ENCODE measurements around the gene FAF1.

Gene FAF1

DNA sequence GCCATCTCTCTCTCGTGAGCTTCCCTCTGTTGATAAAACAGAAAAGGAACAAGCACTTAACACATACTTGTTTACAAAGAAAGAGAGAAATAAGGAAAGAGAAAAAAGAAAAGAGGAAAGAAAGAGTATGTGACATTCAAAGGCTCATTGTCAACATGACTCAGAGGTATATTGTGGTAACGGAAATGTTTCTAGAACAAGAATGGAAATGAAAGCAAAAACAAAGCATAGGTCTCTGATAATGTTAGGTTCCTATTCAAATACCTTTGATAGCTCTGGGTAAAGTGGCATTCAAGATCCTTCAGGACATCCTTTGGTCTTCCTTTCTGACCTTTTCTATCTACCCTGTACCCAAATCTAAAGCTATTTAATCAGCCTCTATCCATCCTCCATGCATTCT is 469.4 kb downstream of the FAF1 start:
- no peaks in the 10 kb centered on the region for H3K4me1 ChIP-seq (ENCODE audit: control insufficient read depth, insufficient read depth, low read length)
- TF ChIP-seq ZNF169 (tag by site-specific recombination; IDR thresholded peaks at IDR 0.05) (no peak), ZNF548 (tag by site-specific recombination; IDR thresholded peaks at IDR 0.05) (no peak), ZNF311 (tag by site-specific recombination; IDR thresholded peaks at IDR 0.05; ENCODE audit: borderline replicate concordance) (no peak), ZEB2 (tag by site-specific recombination; IDR thresholded peaks at IDR 0.05) (no peak), ZNF521 (tag by site-specific recombination; IDR thresholded peaks at IDR 0.05) (no peak), ZNF140 (tag by site-specific recombination; IDR thresholded peaks at IDR 0.05) (no peak), ZBTB20 (tag by site-specific recombination; IDR thresholded peaks at IDR 0.05) (no peak), ZNF777 (tag by site-specific recombination; IDR thresholded peaks at IDR 0.05; ENCODE audit: borderline replicate concordance) (no peak), WT1 (tag by site-specific recombination; IDR thresholded peaks at IDR 0.05) (no peak), CTCF (tag by site-specific recombination; IDR thresholded peaks at IDR 0.05) (no peak), REST (tag by site-specific recombination; IDR thresholded peaks at IDR 0.05) (no peak), ZNF426 (tag by site-specific recombination; IDR thresholded peaks at IDR 0.05) (no peak), ZNF341 (tag by site-specific recombination; IDR thresholded peaks at IDR 0.05; ENCODE audit: low read depth) (no peak)
- TF ChIP-seq, protein P1, sequence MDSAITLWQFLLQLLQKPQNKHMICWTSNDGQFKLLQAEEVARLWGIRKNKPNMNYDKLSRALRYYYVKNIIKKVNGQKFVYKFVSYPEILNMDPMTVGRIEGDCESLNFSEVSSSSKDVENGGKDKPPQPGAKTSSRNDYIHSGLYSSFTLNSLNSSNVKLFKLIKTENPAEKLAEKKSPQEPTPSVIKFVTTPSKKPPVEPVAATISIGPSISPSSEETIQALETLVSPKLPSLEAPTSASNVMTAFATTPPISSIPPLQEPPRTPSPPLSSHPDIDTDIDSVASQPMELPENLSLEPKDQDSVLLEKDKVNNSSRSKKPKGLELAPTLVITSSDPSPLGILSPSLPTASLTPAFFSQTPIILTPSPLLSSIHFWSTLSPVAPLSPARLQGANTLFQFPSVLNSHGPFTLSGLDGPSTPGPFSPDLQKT (IDR thresholded peaks at IDR 0.05; ENCODE audit: borderline replicate concordance, low read depth, low read length) = no peak
- TF ChIP-seq, protein P2, sequence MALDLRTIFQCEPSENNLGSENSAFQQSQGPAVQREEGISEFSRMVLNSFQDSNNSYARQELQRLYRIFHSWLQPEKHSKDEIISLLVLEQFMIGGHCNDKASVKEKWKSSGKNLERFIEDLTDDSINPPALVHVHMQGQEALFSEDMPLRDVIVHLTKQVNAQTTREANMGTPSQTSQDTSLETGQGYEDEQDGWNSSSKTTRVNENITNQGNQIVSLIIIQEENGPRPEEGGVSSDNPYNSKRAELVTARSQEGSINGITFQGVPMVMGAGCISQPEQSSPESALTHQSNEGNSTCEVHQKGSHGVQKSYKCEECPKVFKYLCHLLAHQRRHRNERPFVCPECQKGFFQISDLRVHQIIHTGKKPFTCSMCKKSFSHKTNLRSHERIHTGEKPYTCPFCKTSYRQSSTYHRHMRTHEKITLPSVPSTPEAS (tag by site-specific recombination; IDR thresholded peaks at IDR 0.05) = no peak
- ChIA-PET CTCF (interaction anchor here (0.5 kb wide), 1 partner anchor 214 kb away, joined by 5 read pairs; no protein-coding TSS in a partner anchor), POLR2A (no interaction called here)
- no peak overlapping the region for H3K4me3 ChIP-seq (ENCODE audit: low read depth, low read length)
- peaks cover 0 to 18% of the 10 kb centered on the region in 2 experiments for H3K36me3 ChIP-seq (ENCODE audit: control insufficient read depth in 2 of 2, insufficient read depth in 1 of 2, low read length in 2 of 2)
- no peaks in the 10 kb centered on the region for H3K9me3 ChIP-seq (ENCODE audit: control insufficient read depth, insufficient read depth, low read depth, low read length)
- no peak overlapping the region for H3K27ac ChIP-seq (ENCODE audit: extremely low read depth, low read depth, low read length)

GRCh38 chr1:50488876-50489275 is 471.2 kb downstream of the FAF1 start:
- Histone ChIP-seq H3K9me3 (ENCODE audit: control insufficient read depth, insufficient read depth, low read depth, low read length) (no peaks in the 10 kb centered on the region), H3K4me3 (ENCODE audit: low read depth, low read length) (no peak overlapping the region), H3K36me3 (ENCODE audit: control insufficient read depth in 2 of 2, insufficient read depth in 1 of 2, low read length in 2 of 2) (peaks cover 0 to 14% of the 10 kb centered on the region in 2 experiments), H3K27ac (ENCODE audit: extremely low read depth, low read depth, low read length) (no peak overlapping the region), H3K4me1 (ENCODE audit: control insufficient read depth, insufficient read depth, low read length) (no peaks in the 10 kb centered on the region)
- POLR2A ChIA-PET = no interaction called here
- CTCF ChIA-PET = no interaction called here
- TF ChIP-seq HOXC10 (CRISPR knock-in tag; IDR thresholded peaks at IDR 0.05) (no peak), ZNF223 (tag by site-specific recombination; IDR thresholded peaks at IDR 0.05) (no peak), ZNF529 (tag by site-specific recombination; IDR thresholded peaks at IDR 0.05; ENCODE audit: insufficient replicate concordance) (no peak), ZNF776 (tag by site-specific recombination; IDR thresholded peaks at IDR 0.05; ENCODE audit: borderline replicate concordance) (no peak), ZNF37A (tag by site-specific recombination; IDR thresholded peaks at IDR 0.05) (no peak), SCRT1 (tag by site-specific recombination; IDR thresholded peaks at IDR 0.05; ENCODE audit: borderline replicate concordance) (no peak), KLF9 (tag by site-specific recombination; IDR thresholded peaks at IDR 0.05; ENCODE audit: low read depth) (no peak), PRDM10 (tag by site-specific recombination; IDR thresholded peaks at IDR 0.05) (no peak)
- TF ChIP-seq, protein P3, sequence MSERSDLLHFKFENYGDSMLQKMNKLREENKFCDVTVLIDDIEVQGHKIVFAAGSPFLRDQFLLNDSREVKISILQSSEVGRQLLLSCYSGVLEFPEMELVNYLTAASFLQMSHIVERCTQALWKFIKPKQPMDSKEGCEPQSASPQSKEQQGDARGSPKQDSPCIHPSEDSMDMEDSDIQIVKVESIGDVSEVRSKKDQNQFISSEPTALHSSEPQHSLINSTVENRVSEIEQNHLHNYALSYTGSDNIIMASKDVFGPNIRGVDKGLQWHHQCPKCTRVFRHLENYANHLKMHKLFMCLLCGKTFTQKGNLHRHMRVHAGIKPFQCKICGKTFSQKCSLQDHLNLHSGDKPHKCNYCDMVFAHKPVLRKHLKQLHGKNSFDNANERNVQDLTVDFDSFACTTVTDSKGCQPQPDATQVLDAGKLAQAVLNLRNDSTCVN (tag by site-specific recombination; optimal IDR thresholded peaks at IDR 0.05) = no peak

Measured in HEK293 (cell line).